Stimulated activated CD8-positive, alpha-beta memory T cell treated with anti-CD3 and anti-CD28 coated beads, Interleukin-15, amount 100 ng/mL, for 48 hours (primary cell): ENCODE measurements around the gene GARIN6.
"Not testable (repeated sequence)": the region's sequence is repeated elsewhere in the genome, so short reads cannot be mapped to it uniquely, and the experiment has no call there.

Source experiments
- DNase-seq, 2 donors: peaks; one replicate each; pipeline ENCODE4 v3.0.0-alpha.2; 2020; ENCODE audit warnings: low read depth in 2 of 2

The GARIN6 gene

GRCh38 chr12:99647453-99647852, at the start of gene GARIN6:
Gene GARIN6 (plus strand): TSS chr12:99647753. CDS start chr12:99648175, 422 bp downstream.
- no peak for DNase-seq

GRCh38 chr12:99598785-99599184, 48.8 kb upstream of the GARIN6 start:
- DNase-seq, result no peak

GRCh38 chr12:99600388-99600787, 47.2 kb upstream of the GARIN6 start:
- DNase-seq, result no peak

GRCh38 chr12:99609455-99610181, 37.9 kb upstream of the GARIN6 start:
- DNase-seq, result no peak

- no peak for DNase-seq
Measured at GRCh38 chr12:99611117-99611516, 36.4 kb upstream of the GARIN6 start.

- DNase-seq, result no peak
Measured at GRCh38 chr12:99611599-99611998, 36.0 kb upstream of the GARIN6 start.

- no peak for DNase-seq
Measured at GRCh38 chr12:99618657-99619056, 28.9 kb upstream of the GARIN6 start.

- DNase-seq, result no peak
Measured at GRCh38 chr12:99619389-99620158, 28.0 kb upstream of the GARIN6 start.

- no peak for DNase-seq
Measured at GRCh38 chr12:99620159-99620479, 27.4 kb upstream of the GARIN6 start.

- not testable (repeated sequence) for DNase-seq
Measured at GRCh38 chr12:99624591-99624990, 23.0 kb upstream of the GARIN6 start.

GRCh38 chr12:99627459-99627858, 20.1 kb upstream of the GARIN6 start:
- no peak for DNase-seq

- DNase-seq, result no peak
Measured at GRCh38 chr12:99644629-99645028, 2.9 kb upstream of the GARIN6 start.

- DNase-seq, result no peak
Measured at GRCh38 chr12:99648183-99648582, 630 bp downstream of the GARIN6 start.

GRCh38 chr12:99649551-99649950, 2.0 kb downstream of the GARIN6 start:
- DNase-seq, result no peak

GRCh38 chr12:99658671-99659349, 11.3 kb downstream of the GARIN6 start:
- no peak for DNase-seq

GRCh38 chr12:99670635-99671034, 23.1 kb downstream of the GARIN6 start:
- no peak for DNase-seq

GRCh38 chr12:99680276-99680675, 32.7 kb downstream of the GARIN6 start:
- no peak for DNase-seq

GRCh38 chr12:99686142-99686541, 38.6 kb downstream of the GARIN6 start:
- no peak for DNase-seq

- no peak for DNase-seq
Measured at GRCh38 chr12:99695050-99695449, 47.5 kb downstream of the GARIN6 start.
